Measurements from ENCODE around the gene MRPL58. TPM values are rescaled to one million over a fixed set of nuclear protein-coding genes. Genes with fewer than 3 reads are reported as not detected.

Gene MRPL58
- polyA plus RNA-seq, 3 donors = 18.9 to 52.6 (median 44.4) TPM

DNA sequence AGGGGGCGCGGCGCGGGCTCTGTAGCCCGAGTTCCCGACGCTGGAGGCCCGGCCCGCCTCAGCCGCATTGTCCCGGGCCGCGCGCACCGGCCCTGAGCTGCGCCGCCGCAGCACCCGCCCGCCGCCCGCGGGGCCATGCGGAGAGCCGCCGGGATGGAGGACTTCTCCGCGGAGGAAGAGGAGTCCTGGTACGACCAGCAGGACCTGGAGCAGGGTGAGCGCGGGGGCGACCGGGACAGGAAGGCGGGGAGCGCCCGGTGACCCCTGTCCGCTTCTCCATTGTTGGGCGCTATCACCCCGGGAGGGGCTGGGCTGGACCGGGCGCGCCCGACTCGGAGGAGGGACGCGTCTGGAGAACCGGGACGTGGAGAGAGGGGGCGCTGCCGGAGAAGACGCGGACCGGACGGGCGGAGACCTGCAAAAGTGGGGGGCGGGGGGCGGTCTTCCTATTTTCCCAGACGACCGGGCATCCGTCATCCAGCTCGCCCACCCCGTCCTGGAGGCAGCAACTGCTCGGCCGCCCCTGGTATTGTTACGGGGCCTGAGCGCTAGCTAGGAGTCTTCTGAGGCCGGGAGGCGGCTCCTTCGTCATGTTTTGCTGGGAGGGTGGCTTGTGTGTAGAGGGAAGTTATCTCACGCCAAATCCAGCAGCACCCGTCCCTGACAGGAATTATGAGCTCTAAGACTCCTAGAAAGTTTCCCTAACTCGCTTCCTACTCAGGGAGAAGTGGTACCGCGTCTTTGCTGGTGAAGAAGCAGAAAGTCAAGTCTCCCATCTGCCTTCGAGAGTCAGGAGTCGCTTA lies 24.4 kb upstream of the MRPL58 start:
- Histone ChIP-seq H3K4me2 (replicated peaks; ENCODE audit: extremely low read depth, low read length, poor library complexity, severe bottlenecking) (peak overlapping the region; percentile 97), H3K9me3 (replicated peaks in 1 of 2; ENCODE audit: control insufficient read depth in 1 of 2, insufficient read depth in 1 of 2, low read length in 2 of 2) (no peaks in the 10 kb centered on the region), H3K4me1 (ENCODE audit: control insufficient read depth in 1 of 2, insufficient read depth in 2 of 2, low read length in 2 of 2) (peaks cover 28 to 34% of the 10 kb centered on the region in 2 donors), H4K20me1 (ENCODE audit: insufficient read depth, low read length) (no peaks in the 10 kb centered on the region), H3K27me3 (ENCODE audit: control insufficient read depth in 2 of 2, insufficient read depth in 2 of 2, low read length in 2 of 2) (peaks cover 14 to 41% of the 10 kb centered on the region in 2 donors), H3K27ac (ENCODE audit: low read depth in 1 of 2, low read length in 2 of 2) (no peak overlapping the region), H3K79me2 (ENCODE audit: insufficient read depth, low read length) (no peaks in the 10 kb centered on the region), H2AFZ (ENCODE audit: insufficient read depth, low read depth, low read length, poor library complexity, severe bottlenecking) (peak overlapping the region; percentile 78), H3K4me3 (replicated peaks in 1 of 3; ENCODE audit: low read depth in 2 of 3, low read length in 3 of 3) (peak overlapping the region; percentile 37 to 79 (median 41)), H3K9ac (ENCODE audit: insufficient read depth, low read length, poor library complexity, severe bottlenecking) (peak overlapping the region; percentile 43), H3K36me3 (replicated peaks in 1 of 2; ENCODE audit: control insufficient read depth in 1 of 2, insufficient read depth in 2 of 2, low read length in 2 of 2) (no peaks in the 10 kb centered on the region)
- no peaks in the 10 kb centered on the region for H3K36me3 Mint-ChIP-seq
- peak overlapping the region in 2 of 7 donors; percentile 35 to 54 for H3K27ac Mint-ChIP-seq
- H3K4me1 Mint-ChIP-seq = peaks cover 32% of the 10 kb centered on the region
- TF ChIP-seq, protein P1, sequence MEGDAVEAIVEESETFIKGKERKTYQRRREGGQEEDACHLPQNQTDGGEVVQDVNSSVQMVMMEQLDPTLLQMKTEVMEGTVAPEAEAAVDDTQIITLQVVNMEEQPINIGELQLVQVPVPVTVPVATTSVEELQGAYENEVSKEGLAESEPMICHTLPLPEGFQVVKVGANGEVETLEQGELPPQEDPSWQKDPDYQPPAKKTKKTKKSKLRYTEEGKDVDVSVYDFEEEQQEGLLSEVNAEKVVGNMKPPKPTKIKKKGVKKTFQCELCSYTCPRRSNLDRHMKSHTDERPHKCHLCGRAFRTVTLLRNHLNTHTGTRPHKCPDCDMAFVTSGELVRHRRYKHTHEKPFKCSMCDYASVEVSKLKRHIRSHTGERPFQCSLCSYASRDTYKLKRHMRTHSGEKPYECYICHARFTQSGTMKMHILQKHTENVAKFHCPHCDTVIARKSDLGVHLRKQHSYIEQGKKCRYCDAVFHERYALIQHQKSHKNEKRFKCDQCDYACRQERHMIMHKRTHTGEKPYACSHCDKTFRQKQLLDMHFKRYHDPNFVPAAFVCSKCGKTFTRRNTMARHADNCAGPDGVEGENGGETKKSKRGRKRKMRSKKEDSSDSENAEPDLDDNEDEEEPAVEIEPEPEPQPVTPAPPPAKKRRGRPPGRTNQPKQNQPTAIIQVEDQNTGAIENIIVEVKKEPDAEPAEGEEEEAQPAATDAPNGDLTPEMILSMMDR (IDR thresholded peaks at IDR 0.05) = no peak
- intact Hi-C loops (cut with micrococcal nuclease) = loop anchor here in 1 of 2 donors (10.0 kb wide), 1 partner anchor 47 kb away; no protein-coding TSS in a partner anchor
- H3K9me3 Mint-ChIP-seq = peaks cover 0 to 2% (median 0%) of the 10 kb centered on the region in 7 donors
- H3K27me3 Mint-ChIP-seq (ENCODE audit: low read depth in 3 of 3) = peaks cover 38 to 55% (median 43%) of the 10 kb centered on the region in 3 donors
- H3K4me3 Mint-ChIP-seq = peak overlapping the region; percentile 81 to 85
- peak in 2 of 3 donors; percentile 29 to 33 for DNase-seq
- 1% methylated on average over 71 of the region's 76 CpGs for WGBS (ENCODE audit: insufficient coverage)

DNA sequence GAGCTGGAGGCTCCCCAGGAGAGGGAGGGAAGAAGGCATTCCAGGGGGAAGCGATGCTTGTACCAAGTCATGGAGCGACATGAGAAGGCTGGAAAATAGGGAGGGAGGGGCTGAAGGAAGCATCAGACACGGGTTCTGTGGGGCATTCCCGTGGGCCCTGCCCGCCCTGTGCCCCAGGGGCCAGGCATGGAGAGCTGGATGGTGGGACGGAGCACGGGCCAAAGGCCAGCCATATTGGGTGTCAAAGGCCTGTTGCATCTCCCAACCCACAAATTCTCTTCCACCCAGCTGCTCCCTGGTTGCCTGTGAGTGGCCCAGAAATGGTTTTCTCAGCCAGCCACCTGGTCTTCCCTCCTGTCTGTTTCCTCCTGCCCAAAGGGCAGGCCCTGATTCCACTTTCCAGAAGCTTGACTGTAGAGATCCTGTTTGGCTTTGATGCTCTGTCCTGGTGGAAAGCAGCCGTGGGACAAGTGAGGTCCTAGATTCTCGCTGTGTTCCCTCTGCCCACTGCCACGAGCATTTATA lies 21.8 kb upstream of the MRPL58 start:
- H3K4me1 ChIP-seq (ENCODE audit: control insufficient read depth in 1 of 2, insufficient read depth in 2 of 2, low read length in 2 of 2) = peaks cover 22 to 28% of the 10 kb centered on the region in 2 donors
- H3K4me3 ChIP-seq (replicated peaks in 1 of 3; ENCODE audit: low read depth in 2 of 3, low read length in 3 of 3) = no peak overlapping the region
- H3K27ac Mint-ChIP-seq = no peak overlapping the region
- H3K27me3 Mint-ChIP-seq (ENCODE audit: low read depth in 3 of 3) = peaks cover 15 to 38% (median 28%) of the 10 kb centered on the region in 3 donors
- H3K27me3 ChIP-seq (ENCODE audit: control insufficient read depth in 2 of 2, insufficient read depth in 2 of 2, low read length in 2 of 2) = peaks cover 6 to 20% of the 10 kb centered on the region in 2 donors
- H3K36me3 Mint-ChIP-seq = no peaks in the 10 kb centered on the region
- peaks cover 0 to 2% (median 0%) of the 10 kb centered on the region in 7 donors for H3K9me3 Mint-ChIP-seq
- no peak overlapping the region for H3K4me2 ChIP-seq (replicated peaks; ENCODE audit: extremely low read depth, low read length, poor library complexity, severe bottlenecking)
- H3K36me3 ChIP-seq (replicated peaks in 1 of 2; ENCODE audit: control insufficient read depth in 1 of 2, insufficient read depth in 2 of 2, low read length in 2 of 2) = no peaks in the 10 kb centered on the region
- H3K9me3 ChIP-seq (replicated peaks in 1 of 2; ENCODE audit: control insufficient read depth in 1 of 2, insufficient read depth in 1 of 2, low read length in 2 of 2) = no peaks in the 10 kb centered on the region
- intact Hi-C loops (cut with micrococcal nuclease) = no loop called here
- no peak overlapping the region for H3K27ac ChIP-seq (ENCODE audit: low read depth in 1 of 2, low read length in 2 of 2)
- DNase-seq = no peak
- 97% methylated on average over 6 of the region's 10 CpGs for WGBS (ENCODE audit: insufficient coverage)
- no peak overlapping the region for H3K9ac ChIP-seq (ENCODE audit: insufficient read depth, low read length, poor library complexity, severe bottlenecking)
- H2AFZ ChIP-seq (ENCODE audit: insufficient read depth, low read depth, low read length, poor library complexity, severe bottlenecking) = no peak overlapping the region
- H4K20me1 ChIP-seq (ENCODE audit: insufficient read depth, low read length) = no peaks in the 10 kb centered on the region
- H3K4me3 Mint-ChIP-seq = no peak overlapping the region
- TF ChIP-seq, protein P1 (IDR thresholded peaks at IDR 0.05) = no peak
- H3K79me2 ChIP-seq (ENCODE audit: insufficient read depth, low read length) = no peaks in the 10 kb centered on the region
- peaks cover 24% of the 10 kb centered on the region for H3K4me1 Mint-ChIP-seq
